GM21737 (cell line): ENCODE measurements around the gene CNST.
"Not testable (repeated sequence)": the region's sequence is repeated elsewhere in the genome, so short reads cannot be mapped to it uniquely, and the experiment has no call there.

Experiments
- ATAC-seq: cut with Tn5 transposase; IDR thresholded peaks from one replicate; pipeline ENCODE4 v1.9.1; 2021; ENCODE audit warnings: mild to moderate bottlenecking, moderate library complexity; ENCODE audit not compliant: unreplicated experiment

CNST gene

DNA sequence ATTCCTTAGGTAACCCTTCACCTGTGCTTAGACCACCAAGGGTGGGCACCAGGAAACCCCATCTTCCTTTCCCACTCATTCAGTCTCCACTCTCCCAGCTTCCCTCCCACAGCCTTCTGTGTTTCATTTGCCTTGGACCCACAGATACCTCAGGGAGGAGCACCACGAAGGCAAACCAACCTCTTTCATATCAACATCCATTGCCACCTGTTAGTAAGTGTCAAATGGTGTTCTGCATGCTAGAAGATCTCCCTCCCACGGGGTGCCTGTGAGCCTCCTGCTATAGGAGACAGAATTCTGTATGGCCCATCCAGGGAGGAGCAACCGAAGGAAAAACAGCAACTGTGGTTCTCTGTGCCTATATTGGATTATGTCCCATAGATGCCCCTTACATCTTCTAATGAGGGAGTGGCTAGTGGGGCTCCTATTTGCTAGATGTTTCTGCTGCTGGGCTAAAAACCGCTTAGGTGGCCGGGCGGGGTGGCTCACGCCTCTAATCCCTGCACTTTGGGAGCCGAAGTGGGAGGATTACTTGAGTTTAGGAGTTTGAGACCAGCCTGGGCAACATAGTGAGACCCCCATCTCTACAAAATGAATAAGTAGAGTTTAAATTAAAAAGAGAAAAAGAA lies 132.3 kb downstream of the CNST start:
- ATAC-seq = no peak

DNA sequence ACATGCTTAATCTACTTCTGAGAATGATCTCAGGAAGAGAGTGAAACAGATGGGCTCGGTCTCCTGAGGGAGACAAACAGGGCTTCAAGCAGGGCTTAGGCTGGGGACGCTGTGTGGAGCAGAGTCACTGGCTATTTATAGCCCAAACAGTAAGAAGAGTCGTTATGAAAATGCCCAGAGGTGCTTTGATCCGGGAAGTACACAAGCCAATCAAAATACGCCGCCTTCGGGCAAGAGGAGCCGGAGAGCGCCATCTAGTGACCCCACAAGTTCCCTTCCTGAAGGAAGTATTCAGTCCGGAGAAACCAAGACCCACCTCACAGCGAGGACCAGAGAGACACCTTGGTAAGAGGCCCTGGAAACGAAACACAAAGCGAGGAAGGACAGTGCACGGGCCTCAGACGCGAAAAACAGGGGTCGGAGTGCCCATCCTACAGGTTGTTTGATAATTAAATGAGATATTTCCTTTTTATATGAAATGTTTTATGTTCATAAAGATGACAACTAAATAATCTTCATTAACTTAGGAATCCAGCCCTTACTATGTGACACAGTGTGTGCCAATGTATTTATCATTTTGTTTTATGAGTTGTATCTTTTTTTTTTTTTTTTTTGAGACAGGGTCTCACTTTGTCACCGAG lies 133.0 kb downstream of the CNST start:
- peak; percentile 94 for ATAC-seq

DNA sequence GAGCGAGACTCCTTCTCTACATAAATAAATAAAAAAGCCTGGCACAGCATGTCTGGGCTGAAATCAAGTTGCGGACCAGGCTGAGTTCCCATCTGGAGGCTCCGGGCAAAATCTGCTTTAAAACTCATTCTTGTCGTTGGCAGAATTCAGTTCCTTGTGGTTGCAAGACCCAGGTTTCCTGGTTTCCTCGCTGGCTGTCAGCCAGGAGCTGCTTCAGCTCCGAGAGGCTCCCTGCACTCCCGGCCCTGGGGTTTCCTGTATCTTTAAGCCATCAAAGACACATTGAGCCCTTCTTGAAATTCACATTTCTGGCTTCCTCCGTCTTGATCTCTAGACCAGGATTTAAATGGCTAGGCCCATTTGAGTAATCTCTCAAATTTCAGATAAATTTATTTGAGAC lies 137.3 kb downstream of the CNST start:
- no peak for ATAC-seq

DNA sequence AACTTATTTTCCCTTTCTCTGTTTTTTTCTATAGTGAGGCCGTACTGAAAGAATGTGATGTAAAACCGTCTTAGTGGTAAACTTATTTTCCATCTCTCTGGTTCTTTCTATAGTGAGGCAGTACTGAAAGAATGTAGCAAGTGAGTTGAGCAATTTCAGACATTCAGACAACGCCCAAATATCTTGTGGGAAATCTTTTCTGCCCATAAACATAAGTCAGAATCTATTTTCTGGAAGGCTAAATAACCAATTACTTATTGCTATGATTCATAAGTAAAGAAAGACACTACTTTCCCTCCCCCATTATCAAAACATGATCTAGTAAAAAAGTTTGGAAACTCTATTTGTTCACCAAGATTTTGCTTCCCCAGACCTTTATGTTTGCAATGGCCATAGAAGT lies 139.1 kb downstream of the CNST start:
- no peak for ATAC-seq

DNA sequence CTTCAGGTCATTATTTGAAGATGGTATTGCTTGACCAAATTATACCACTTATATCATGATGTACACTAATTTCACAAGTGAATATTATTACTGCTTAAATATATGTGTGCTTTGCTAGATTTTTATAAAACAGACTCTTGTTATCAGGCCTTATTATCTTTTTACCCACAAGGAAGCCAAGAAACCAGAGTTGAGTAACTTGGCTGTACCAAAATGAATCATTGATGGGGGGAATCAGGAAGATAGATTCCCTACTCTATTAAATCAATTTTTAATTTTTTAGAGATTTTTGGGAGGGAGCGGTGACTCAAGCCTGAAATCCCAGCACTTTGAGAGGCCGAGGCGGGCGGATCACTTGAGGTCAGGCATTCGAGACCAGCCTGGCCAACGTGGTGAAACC lies 141.9 kb downstream of the CNST start:
- no peak for ATAC-seq

DNA sequence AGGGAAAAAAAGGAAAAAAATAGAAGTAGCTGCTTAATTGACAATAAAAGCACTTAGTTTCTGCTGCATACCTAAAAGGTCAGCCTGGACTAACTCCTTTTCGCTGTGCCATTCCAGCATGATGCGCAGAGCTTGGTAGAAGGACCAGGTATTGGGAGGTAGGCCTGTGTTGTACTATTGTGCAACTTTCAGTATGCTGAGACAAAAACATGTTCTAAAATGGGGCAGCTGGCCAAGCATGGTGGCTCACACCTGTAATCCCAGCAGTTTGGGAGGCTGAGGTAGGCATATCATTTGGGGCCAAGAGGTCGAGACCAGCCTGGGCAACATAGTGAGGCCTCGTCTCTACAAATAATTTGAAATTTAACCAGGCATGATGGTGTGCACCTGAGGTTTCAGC lies 142.9 kb downstream of the CNST start:
- ATAC-seq = no peak

DNA sequence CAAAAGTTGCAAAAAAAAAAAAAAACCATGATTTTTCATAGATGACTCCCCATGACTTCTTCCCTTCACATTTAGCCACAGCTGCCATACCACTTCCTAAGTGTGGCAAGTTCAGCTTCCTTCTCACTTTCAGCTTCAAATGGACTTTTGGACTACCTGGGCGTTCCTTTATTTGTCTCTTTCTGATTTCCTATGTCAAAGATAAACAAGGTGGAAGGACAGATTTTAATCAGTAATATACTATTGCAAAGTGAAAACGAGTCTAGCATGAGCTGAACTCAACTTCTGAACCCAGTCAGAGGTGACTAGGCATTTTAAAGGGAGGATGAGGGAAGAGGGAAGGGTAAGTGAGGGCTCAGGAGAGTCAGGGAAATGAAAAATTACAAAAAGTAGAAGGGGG lies 143.6 kb downstream of the CNST start:
- ATAC-seq = no peak

DNA sequence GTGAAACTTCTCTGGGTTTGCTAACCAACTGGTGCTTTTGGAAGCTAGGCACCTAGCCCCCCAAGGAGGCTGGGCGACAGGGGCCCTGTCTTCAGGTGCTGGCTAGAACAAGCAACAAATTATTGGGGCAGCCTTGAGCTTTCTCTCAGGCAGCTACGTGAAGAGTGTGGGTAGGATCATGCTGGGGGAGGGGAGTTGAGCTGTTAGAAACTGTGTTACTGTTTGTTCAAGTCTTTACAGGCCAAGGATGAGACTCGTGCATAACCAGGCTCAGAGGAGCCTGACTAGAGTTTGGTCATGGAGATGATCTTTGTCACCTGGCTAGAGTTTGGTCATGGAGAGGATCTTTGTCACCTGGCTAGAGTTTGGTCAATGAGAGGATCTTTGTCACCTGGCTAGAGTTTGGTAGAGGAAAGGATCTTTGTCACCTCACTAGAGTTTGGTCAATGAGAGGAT lies 145.3 kb downstream of the CNST start:
- ATAC-seq = no peak

DNA sequence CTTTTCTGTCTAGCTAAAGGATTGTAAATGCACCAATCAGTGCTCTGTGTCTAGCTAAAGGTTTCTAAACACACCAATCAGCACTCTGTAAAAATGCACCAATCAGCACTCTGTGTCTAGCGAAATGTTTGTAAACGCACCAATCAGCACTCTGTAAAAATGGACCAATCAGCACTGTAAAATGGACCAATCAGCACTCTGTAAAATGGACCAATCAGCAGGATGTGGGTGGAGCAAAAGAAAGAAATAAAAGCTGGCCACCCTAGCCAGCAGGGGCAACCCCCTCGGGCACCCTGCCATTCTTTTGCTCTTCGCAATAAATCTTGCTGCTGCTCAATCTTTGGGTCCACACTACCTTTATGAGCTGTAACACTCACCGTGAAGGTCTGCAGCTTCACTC lies 146.2 kb downstream of the CNST start:
- ATAC-seq = not testable (repeated sequence)
